Tibial nerve (tissue), 4 donors: ENCODE data around the gene GDF7. TPM values are rescaled to one million over a fixed set of nuclear protein-coding genes. Genes with fewer than 3 reads are reported as not detected.

Experiments
- DNase-seq, 2 donors: peaks; one replicate each; pipeline ENCODE4 v3.0.0-alpha.2; 2019; ENCODE audit warnings: low spot score in 2 of 2
- H3K27ac ChIP-seq, 4 donors: fragments of 200-600 bp; sonication (generic) in 3 of 4; one replicate each; pipeline ENCODE4 v1.5.1; 2017 to 2019; ENCODE audit warnings: mild to moderate bottlenecking in 1 of 4
- H3K27me3 ChIP-seq, 2 donors: fragments of 200-600 bp; sonication (generic) in 1 of 2; one replicate each; pipeline versions ENCODE4 v1.5.1 to v1.6.0; 2017 to 2019
- H3K36me3 ChIP-seq, 3 donors: fragments of 200-600 bp; sonication (generic); one replicate each; pipeline ENCODE4 v1.5.1; 2018 to 2019
- H3K4me1 ChIP-seq, 4 donors: fragments of 200-600 bp; sonication (generic) in 3 of 4; one replicate each; pipeline ENCODE4 v1.5.1; 2017 to 2019
- H3K4me3 ChIP-seq, 4 donors: fragments of 200-600 bp; sonication (generic) in 3 of 4; one replicate each; pipeline ENCODE4 v1.5.1; 2017 to 2019; ENCODE audit warnings: mild to moderate bottlenecking in 1 of 4, moderate library complexity in 1 of 4
- H3K9me3 ChIP-seq, 4 donors: fragments of 200-600 bp; sonication (generic) in 3 of 4; one replicate each; pipeline ENCODE4 v1.5.1; 2017 to 2019
- CTCF ChIP-seq, 5 experiments: fragments of 200-600 bp in 3 of 5; fragments of 450-650 bp in 2 of 5; sonication (generic) in 3 of 5; IDR thresholded peaks; one replicate each; pipeline ENCODE4 v1.5.1; 2016 to 2019; ENCODE audit warnings: antibody characterized with exemption in 5 of 5, mild to moderate bottlenecking in 3 of 5, moderate library complexity in 2 of 5
- EP300 ChIP-seq, 2 donors: sonication (generic); formaldehyde crosslinking; IDR thresholded peaks; one replicate each; pipeline ENCODE4 v1.6.1; 2017; ENCODE audit warnings: antibody characterized with exemption in 2 of 2, mild to moderate bottlenecking in 1 of 2
- POLR2A ChIP-seq, 2 donors: fragments of 450-650 bp; IDR thresholded peaks; one replicate each; pipeline ENCODE4 v1.6.1; 2017; ENCODE audit warnings: antibody characterized with exemption in 2 of 2, mild to moderate bottlenecking in 2 of 2, moderate library complexity in 2 of 2
- WGBS, 2 donors: methylation state at CpG; one replicate each; pipeline ENCODE4 v1.1.5; 2018; 5-methylcytosine and 5-hydroxymethylcytosine counted together
- total RNA-seq, 4 donors: library from RNA; depleted of rRNA; stranded (reverse); fragments of >200 nt; gene quantifications; one replicate each; pipeline ENCODE4 v1.1.0, GENCODE V29; 2016

Gene GDF7
- total RNA-seq, 4 donors from 2014 or later, result 6.3 to 20.0 (median 16.6) TPM

- H3K27me3 ChIP-seq, result no peaks in the 10 kb centered on the region
- H3K36me3 ChIP-seq, result peaks cover 0 to 72% (median 0%) of the 10 kb centered on the region in 3 donors
- no peak overlapping the region for H3K4me3 ChIP-seq
- TF ChIP-seq CTCF (IDR thresholded peaks at IDR 0.05) (peak; percentile 84 to 98 (median 95)), POLR2A (IDR thresholded peaks at IDR 0.05) (no peak), EP300 (IDR thresholded peaks at IDR 0.05) (peak; percentile 40 to 89)
- 25 to 28% methylated on average over 31 to 32 of the region's 32 CpGs for WGBS, 2 donors
- DNase-seq, result peak; percentile 90 to 92
- no peaks in the 10 kb centered on the region for H3K9me3 ChIP-seq
- peak overlapping the region in 3 of 4 donors; percentile 37 to 82 (median 75) for H3K27ac ChIP-seq
- H3K4me1 ChIP-seq, result peaks cover 0 to 44% (median 25%) of the 10 kb centered on the region in 4 donors
These were observed 31.0 kb upstream of the GDF7 start for GRCh38 chr2:20635675-20636584.

GRCh38 chr2:20637147-20637546 is 29.8 kb upstream of the GDF7 start:
- Histone ChIP-seq H3K27ac (peak overlapping the region in 2 of 4 donors; percentile 30 to 82), H3K9me3 (no peaks in the 10 kb centered on the region), H3K4me3 (no peak overlapping the region), H3K36me3 (peaks cover 0 to 74% (median 0%) of the 10 kb centered on the region in 3 donors), H3K4me1 (peaks cover 0 to 56% (median 30%) of the 10 kb centered on the region in 4 donors), H3K27me3 (no peaks in the 10 kb centered on the region)
- DNase-seq, result no peak
- 62 to 64% methylated on average over 13 of the region's 13 CpGs for WGBS, 2 donors
- TF ChIP-seq POLR2A (IDR thresholded peaks at IDR 0.05) (no peak), CTCF (IDR thresholded peaks at IDR 0.05) (no peak), EP300 (IDR thresholded peaks at IDR 0.05) (no peak)

- DNase-seq, result no peak
- Histone ChIP-seq H3K27me3 (no peaks in the 10 kb centered on the region), H3K36me3 (peaks cover 0 to 67% (median 0%) of the 10 kb centered on the region in 3 donors), H3K4me3 (no peak overlapping the region), H3K27ac (peak overlapping the region in 1 of 4 donors; percentile 61), H3K4me1 (peaks cover 0 to 64% (median 33%) of the 10 kb centered on the region in 4 donors), H3K9me3 (no peaks in the 10 kb centered on the region)
- TF ChIP-seq POLR2A (IDR thresholded peaks at IDR 0.05) (no peak), EP300 (IDR thresholded peaks at IDR 0.05) (no peak), CTCF (IDR thresholded peaks at IDR 0.05) (no peak)
- WGBS, 2 donors, result 87 to 91% methylated on average over 11 to 12 of the region's 13 CpGs
These were observed 28.9 kb upstream of the GDF7 start for GRCh38 chr2:20638014-20638413.

GRCh38 chr2:20638646-20639430 is 28.1 kb upstream of the GDF7 start:
- Histone ChIP-seq H3K4me3 (no peak overlapping the region), H3K36me3 (peaks cover 0 to 72% (median 0%) of the 10 kb centered on the region in 3 donors), H3K4me1 (peaks cover 0 to 62% (median 31%) of the 10 kb centered on the region in 4 donors), H3K27me3 (no peaks in the 10 kb centered on the region), H3K27ac (peak overlapping the region in 1 of 4 donors; percentile 61), H3K9me3 (no peaks in the 10 kb centered on the region)
- DNase-seq, result no peak
- WGBS, 2 donors, result 84 to 87% methylated on average over 13 to 15 of the region's 15 CpGs
- TF ChIP-seq EP300 (IDR thresholded peaks at IDR 0.05), result no peak
- TF ChIP-seq CTCF (IDR thresholded peaks at IDR 0.05), result no peak
- no peak for TF ChIP-seq POLR2A (IDR thresholded peaks at IDR 0.05)
